ENCODE results near the gene CHRNB2. TPM values are rescaled to one million over a fixed set of nuclear protein-coding genes. Genes with fewer than 3 reads are reported as not detected.

The CHRNB2 gene
- total RNA-seq, 1 donor from 2014 or later = 44.9 TPM

GRCh38 chr1:154548028-154548427 lies 19.6 kb upstream of the CHRNB2 start:
- H3K27ac Mint-ChIP-seq (ENCODE audit: unreplicated experiment) = no peak overlapping the region
- TF ChIP-seq, protein P1, sequence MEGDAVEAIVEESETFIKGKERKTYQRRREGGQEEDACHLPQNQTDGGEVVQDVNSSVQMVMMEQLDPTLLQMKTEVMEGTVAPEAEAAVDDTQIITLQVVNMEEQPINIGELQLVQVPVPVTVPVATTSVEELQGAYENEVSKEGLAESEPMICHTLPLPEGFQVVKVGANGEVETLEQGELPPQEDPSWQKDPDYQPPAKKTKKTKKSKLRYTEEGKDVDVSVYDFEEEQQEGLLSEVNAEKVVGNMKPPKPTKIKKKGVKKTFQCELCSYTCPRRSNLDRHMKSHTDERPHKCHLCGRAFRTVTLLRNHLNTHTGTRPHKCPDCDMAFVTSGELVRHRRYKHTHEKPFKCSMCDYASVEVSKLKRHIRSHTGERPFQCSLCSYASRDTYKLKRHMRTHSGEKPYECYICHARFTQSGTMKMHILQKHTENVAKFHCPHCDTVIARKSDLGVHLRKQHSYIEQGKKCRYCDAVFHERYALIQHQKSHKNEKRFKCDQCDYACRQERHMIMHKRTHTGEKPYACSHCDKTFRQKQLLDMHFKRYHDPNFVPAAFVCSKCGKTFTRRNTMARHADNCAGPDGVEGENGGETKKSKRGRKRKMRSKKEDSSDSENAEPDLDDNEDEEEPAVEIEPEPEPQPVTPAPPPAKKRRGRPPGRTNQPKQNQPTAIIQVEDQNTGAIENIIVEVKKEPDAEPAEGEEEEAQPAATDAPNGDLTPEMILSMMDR (IDR thresholded peaks at IDR 0.05; ENCODE audit: partially characterized antibody, unreplicated experiment) = no peak
- H3K4me3 Mint-ChIP-seq (ENCODE audit: unreplicated experiment) = no peak overlapping the region
- H3K27me3 Mint-ChIP-seq (ENCODE audit: unreplicated experiment) = peaks cover 2% of the 10 kb centered on the region
- H3K4me1 Mint-ChIP-seq (ENCODE audit: low read depth, unreplicated experiment) = peaks cover 1% of the 10 kb centered on the region
- peaks cover 3% of the 10 kb centered on the region for H3K9me3 Mint-ChIP-seq (ENCODE audit: unreplicated experiment)
- H3K36me3 Mint-ChIP-seq (ENCODE audit: unreplicated experiment) = no peaks in the 10 kb centered on the region
- no peak for DNase-seq

DNA sequence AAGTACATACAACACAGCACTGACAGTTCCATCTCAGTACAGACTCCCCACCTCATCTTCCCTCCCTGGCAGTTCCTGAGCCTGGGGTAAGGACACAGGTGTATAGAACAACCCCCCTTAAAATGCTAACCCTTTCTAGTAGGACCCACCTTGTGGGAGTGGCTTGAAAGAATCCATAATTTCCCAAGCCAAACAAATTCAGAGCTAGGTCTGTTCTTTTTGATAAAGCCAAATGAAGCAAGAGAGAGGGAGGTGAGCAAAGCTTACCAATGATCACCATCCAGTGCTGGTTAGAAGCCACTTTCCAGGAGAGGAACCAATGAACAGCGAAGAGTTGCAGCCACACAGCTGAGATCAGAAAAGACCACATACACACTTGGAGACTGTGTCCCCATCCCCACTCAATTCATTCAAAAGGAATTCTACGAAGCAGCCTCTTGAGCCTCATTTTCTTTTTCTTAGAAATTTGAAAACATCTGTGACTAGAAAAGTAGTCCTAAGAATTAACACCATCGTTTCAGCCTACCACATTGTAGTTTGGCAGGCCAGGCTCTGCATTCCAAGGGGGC lies 18.3 kb upstream of the CHRNB2 start:
- no peak for DNase-seq
- Mint-ChIP-seq H3K4me1 (ENCODE audit: low read depth, unreplicated experiment) (peaks cover 1% of the 10 kb centered on the region), H3K36me3 (ENCODE audit: unreplicated experiment) (no peaks in the 10 kb centered on the region), H3K4me3 (ENCODE audit: unreplicated experiment) (no peak overlapping the region), H3K27ac (ENCODE audit: unreplicated experiment) (no peak overlapping the region), H3K9me3 (ENCODE audit: unreplicated experiment) (peaks cover 3% of the 10 kb centered on the region), H3K27me3 (ENCODE audit: unreplicated experiment) (peaks cover 2% of the 10 kb centered on the region)
- TF ChIP-seq, protein P1 (IDR thresholded peaks at IDR 0.05; ENCODE audit: partially characterized antibody, unreplicated experiment) = no peak

DNA sequence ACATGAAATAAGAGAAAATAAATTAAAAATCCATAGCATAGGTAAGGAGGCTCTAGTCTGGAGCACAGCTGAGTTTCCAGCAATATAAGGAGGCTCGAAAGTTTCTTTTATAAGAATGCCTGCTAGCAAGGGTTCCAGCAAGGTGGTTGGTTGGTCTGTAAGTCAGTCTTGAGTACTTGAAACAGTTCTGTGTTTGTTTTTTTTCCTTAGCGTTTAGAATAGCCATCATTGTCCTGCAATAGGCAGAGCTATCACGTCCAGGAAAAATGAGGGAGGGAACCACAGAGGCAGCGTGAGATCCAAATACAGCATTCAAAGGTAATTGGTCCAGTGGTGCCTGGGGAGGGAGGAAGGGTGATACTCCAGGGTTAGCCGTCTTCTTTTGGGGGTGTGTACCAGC lies 17.5 kb upstream of the CHRNB2 start:
- H3K4me3 Mint-ChIP-seq (ENCODE audit: unreplicated experiment) = no peak overlapping the region
- no peak for DNase-seq
- TF ChIP-seq, protein P1 (IDR thresholded peaks at IDR 0.05; ENCODE audit: partially characterized antibody, unreplicated experiment) = no peak
- peaks cover 2% of the 10 kb centered on the region for H3K27me3 Mint-ChIP-seq (ENCODE audit: unreplicated experiment)
- no peaks in the 10 kb centered on the region for H3K9me3 Mint-ChIP-seq (ENCODE audit: unreplicated experiment)
- H3K27ac Mint-ChIP-seq (ENCODE audit: unreplicated experiment) = no peak overlapping the region
- H3K4me1 Mint-ChIP-seq (ENCODE audit: low read depth, unreplicated experiment) = peaks cover 1% of the 10 kb centered on the region
- no peaks in the 10 kb centered on the region for H3K36me3 Mint-ChIP-seq (ENCODE audit: unreplicated experiment)

DNA sequence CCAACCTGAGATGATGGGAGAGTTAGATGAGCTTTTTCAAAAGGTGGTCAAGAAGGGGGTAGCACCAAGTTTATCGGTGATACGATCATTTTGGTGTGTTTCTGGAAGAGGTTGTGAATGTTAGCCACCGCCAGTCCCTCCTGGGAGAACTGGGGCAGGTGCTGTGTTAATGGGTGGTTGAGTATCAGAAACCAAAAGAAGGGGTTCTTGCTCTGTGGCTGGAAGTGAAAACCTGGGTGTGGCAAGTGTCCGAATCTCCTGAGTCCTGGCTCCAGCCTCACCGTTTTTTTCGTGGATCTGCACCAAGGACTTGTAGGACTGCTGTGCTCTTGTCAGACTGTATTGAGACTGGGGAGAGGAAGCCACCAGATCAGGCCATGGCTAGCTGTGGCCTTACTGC lies 16.9 kb upstream of the CHRNB2 start:
- peaks cover 2% of the 10 kb centered on the region for H3K4me1 Mint-ChIP-seq (ENCODE audit: low read depth, unreplicated experiment)
- TF ChIP-seq, protein P1 (IDR thresholded peaks at IDR 0.05; ENCODE audit: partially characterized antibody, unreplicated experiment) = no peak
- no peaks in the 10 kb centered on the region for H3K36me3 Mint-ChIP-seq (ENCODE audit: unreplicated experiment)
- DNase-seq = no peak
- H3K27ac Mint-ChIP-seq (ENCODE audit: unreplicated experiment) = no peak overlapping the region
- no peaks in the 10 kb centered on the region for H3K9me3 Mint-ChIP-seq (ENCODE audit: unreplicated experiment)
- peaks cover 2% of the 10 kb centered on the region for H3K27me3 Mint-ChIP-seq (ENCODE audit: unreplicated experiment)
- no peak overlapping the region for H3K4me3 Mint-ChIP-seq (ENCODE audit: unreplicated experiment)

GRCh38 chr1:154551474-154551873 lies 16.1 kb upstream of the CHRNB2 start:
- peaks cover 8% of the 10 kb centered on the region for H3K4me1 Mint-ChIP-seq (ENCODE audit: low read depth, unreplicated experiment)
- H3K27me3 Mint-ChIP-seq (ENCODE audit: unreplicated experiment) = peaks cover 5% of the 10 kb centered on the region
- H3K9me3 Mint-ChIP-seq (ENCODE audit: unreplicated experiment) = no peaks in the 10 kb centered on the region
- no peaks in the 10 kb centered on the region for H3K36me3 Mint-ChIP-seq (ENCODE audit: unreplicated experiment)
- no peak overlapping the region for H3K27ac Mint-ChIP-seq (ENCODE audit: unreplicated experiment)
- no peak for DNase-seq
- no peak overlapping the region for H3K4me3 Mint-ChIP-seq (ENCODE audit: unreplicated experiment)
- TF ChIP-seq, protein P1 (IDR thresholded peaks at IDR 0.05; ENCODE audit: partially characterized antibody, unreplicated experiment) = no peak
